Endothelial cell of umbilical vein (primary cell): ENCODE data around the gene ABCC4. TPM values are rescaled to one million over a fixed set of nuclear protein-coding genes. Genes with fewer than 3 reads are reported as not detected.

ENCODE experiments used
- BruUV-seq: library from RNA; stranded (reverse); fragments of 400-500 nt; replicated peaks from 2 replicates; lab custom pipeline; 2021; lab: Mats Ljungman, UMichigan
- CTCF ChIA-PET: fragments of 300-600, 350-600 bp; sonication (Branson Sonifier 250); formaldehyde crosslinking; loops from one replicate; lab custom pipeline; 2021; ENCODE audit warnings: antibody characterized with exemption, inconsistent platforms; lab: Charles Lee
- POLR2A ChIA-PET: fragments of 300-600, 350-600 bp; sonication (Branson Sonifier 250); formaldehyde crosslinking; loops from one replicate; lab custom pipeline; 2021; ENCODE audit warnings: antibody characterized with exemption, inconsistent platforms; lab: Charles Lee
- DNase-seq: peaks from one replicate; pipeline ENCODE4 v3.0.0-alpha.2; 2011; ENCODE audit warnings: low read depth, low spot score
- FAIRE-seq: peaks from 2 replicates; lab custom pipeline; 2011; peaks lifted over from hg19 to GRCh38; lab: Jason Lieb, UNC
- H2AFZ ChIP-seq: 2 replicates; pipeline ENCODE4 v1.6.0; 2012; ENCODE audit warnings: low read depth, low read length, control low read depth, inconsistent platforms
- H3K27ac ChIP-seq: 2 replicates; pipeline ENCODE4 v1.5.1; 2011; ENCODE audit warnings: low read depth, mild to moderate bottlenecking, control low read depth, low read length, moderate library complexity; ENCODE audit not compliant: insufficient read depth
- H3K27me3 ChIP-seq, 2 experiments: 2 replicates each; pipeline versions ENCODE4 v1.6.0 to v1.6.1; 2011; ENCODE audit warnings: low read length in 2 of 2, mixed read lengths in 1 of 2; ENCODE audit not compliant: control insufficient read depth in 2 of 2, insufficient read depth in 2 of 2
- H3K36me3 ChIP-seq, 2 experiments: 2 replicates in 1 of 2; 3 replicates in 1 of 2; pipeline ENCODE4 v1.5.1; 2011; ENCODE audit warnings: low read length in 2 of 2, mild to moderate bottlenecking in 1 of 2, moderate library complexity in 1 of 2; ENCODE audit not compliant: control insufficient read depth in 2 of 2, insufficient read depth in 2 of 2; ENCODE audit errors: extremely low read depth in 1 of 2
- H3K4me1 ChIP-seq: 3 replicates; pipeline ENCODE4 v1.5.1; 2011; ENCODE audit warnings: mild to moderate bottlenecking, low read length; ENCODE audit not compliant: control insufficient read depth, insufficient read depth; ENCODE audit errors: extremely low read depth
- H3K4me2 ChIP-seq: 2 replicates; pipeline ENCODE4 v1.6.1; 2011; ENCODE audit warnings: low read length, control low read depth, mixed read lengths; ENCODE audit not compliant: insufficient read depth
- H3K4me3 ChIP-seq, 3 experiments: fragments of 200-600 bp in 1 of 3; sonication (generic), shearing (Covaris generic) in 1 of 3; replicated peaks in 1 of 3; 2 replicates each; pipeline ENCODE4 v1.5.1; 2011 to 2016; ENCODE audit warnings: control low read depth in 3 of 3, low read length in 3 of 3, mild to moderate bottlenecking in 2 of 3, inconsistent platforms in 1 of 3, low read depth in 1 of 3, moderate library complexity in 1 of 3; ENCODE audit not compliant: insufficient read depth in 1 of 3
- H3K79me2 ChIP-seq: 2 replicates; pipeline ENCODE4 v1.6.0; 2012; ENCODE audit warnings: low read length, inconsistent platforms; ENCODE audit not compliant: control insufficient read depth, insufficient read depth
- H3K9ac ChIP-seq: replicated peaks from 2 replicates; pipeline ENCODE3; 2011; ENCODE audit warnings: low read length, control low read depth; ENCODE audit not compliant: insufficient read depth; ENCODE audit errors: extremely low read depth
- H3K9me1 ChIP-seq: replicated peaks from 3 replicates; pipeline ENCODE4 v1.6.0; 2011; ENCODE audit warnings: mild to moderate bottlenecking, low read length; ENCODE audit not compliant: control insufficient read depth, insufficient read depth; ENCODE audit errors: extremely low read depth
- H3K9me3 ChIP-seq: replicated peaks from 2 replicates; pipeline ENCODE4 v1.5.1; 2012; ENCODE audit warnings: low read length, inconsistent platforms; ENCODE audit not compliant: control insufficient read depth, insufficient read depth
- H4K20me1 ChIP-seq: replicated peaks from 2 replicates; pipeline ENCODE3; 2011; ENCODE audit warnings: mild to moderate bottlenecking, low read length; ENCODE audit not compliant: control insufficient read depth, insufficient read depth; ENCODE audit errors: extremely low read depth
- FOS ChIP-seq: IDR thresholded peaks from 2 replicates; pipeline ENCODE4 v1.6.1; 2011; ENCODE audit warnings: mild to moderate bottlenecking, low read length, moderate library complexity, borderline replicate concordance; ENCODE audit not compliant: insufficient read depth
- GATA2 ChIP-seq: IDR thresholded peaks from 2 replicates; pipeline ENCODE4 v1.7.0; 2011; ENCODE audit warnings: low read depth, mild to moderate bottlenecking, moderate library complexity, mixed read lengths, low read length; ENCODE audit not compliant: insufficient read length, insufficient read depth
- MAX ChIP-seq: IDR thresholded peaks from 2 replicates; pipeline ENCODE4 v1.6.1; 2011; ENCODE audit not compliant: insufficient read depth, insufficient read length
- MYC ChIP-seq: IDR thresholded peaks from one replicate; pipeline ENCODE4 v1.6.1; 2011; ENCODE audit warnings: mild to moderate bottlenecking, low read depth, low read length
- POLR2A ChIP-seq: IDR thresholded peaks from 2 replicates; pipeline ENCODE4 v1.6.1; 2012; ENCODE audit warnings: low read depth, mild to moderate bottlenecking, control low read depth, low read length
- POLR2AphosphoS5 ChIP-seq: IDR thresholded peaks from 2 replicates; pipeline ENCODE4 v1.6.1; 2012; ENCODE audit warnings: low read depth, mild to moderate bottlenecking, control low read depth, low read length, moderate library complexity; ENCODE audit not compliant: insufficient read depth
- dilution Hi-C: fragments of 300-500 bp; cut with MboI; formaldehyde crosslinking; loops from one replicate; pipeline ENCODE4 v1.15.0; 2019; ENCODE audit warnings: low sequenced_read_pairs; ENCODE audit not compliant: extremely low pct_ligation_motif_present
- intact Hi-C: fragments of 100-400 bp; cut with micrococcal nuclease; formaldehyde crosslinking; loops from one replicate; pipeline ENCODE4 v1.10.0; 2022
- polyA plus RNA-seq, 4 experiments: library from polyadenylated mRNA; depleted of rRNA in 3 of 4; stranded (reverse) in 3 of 4; unstranded in 1 of 4; fragments of >200 nt; gene quantifications; 2 replicates each; pipeline versions ENCODE4 v1.2.1 to v1.2.3, GENCODE V29; 2011 to 2012; ENCODE audit warnings: missing spikeins in 1 of 4
- total RNA-seq: library from RNA; stranded (reverse); gene quantifications from 2 replicates; pipeline ENCODE4 v1.2.3, GENCODE V29; 2021
- TF ChIP-seq, protein P1 (sequence below), 2 donors: IDR thresholded peaks; 1 replicate in 1 of 2; 2 replicates in 1 of 2; pipeline ENCODE4 v1.5.1; 2011; ENCODE audit warnings: low read length in 2 of 2, mild to moderate bottlenecking in 2 of 2, moderate library complexity in 2 of 2, control low read depth in 1 of 2, inconsistent platforms in 1 of 2, low read depth in 1 of 2; ENCODE audit not compliant: insufficient read depth in 1 of 2; ENCODE audit errors: extremely low read depth in 1 of 2

The ABCC4 gene
- total and polyA plus RNA-seq, 2 donors (not counting 3 experiments of a cell fraction or from before 2014, with no cell fraction given) = 9.2 to 15.9 TPM

GRCh38 chr13:95112883-95113282, 188.4 kb downstream of the ABCC4 start:
- no peaks in the 10 kb centered on the region for H3K9me1 ChIP-seq
- FAIRE-seq (no peak), DNase-seq (no peak)
- H3K4me1 ChIP-seq = peaks cover 43% of the 10 kb centered on the region
- ChIA-PET POLR2A (no interaction called here), CTCF (interaction anchor here (1.1 to 1.9 kb wide), 2 partner anchors 41 to 113 kb away, joined by 3 to 4 read pairs; no protein-coding TSS in a partner anchor)
- H3K27ac ChIP-seq = peak overlapping the region; percentile 39
- H3K9ac ChIP-seq = peak overlapping the region; percentile 6
- dilution Hi-C loops (no loop called here), intact Hi-C loops (loop anchor here (2.0 kb wide), 2 partner anchors 14 to 28 kb away; no protein-coding TSS in a partner anchor)
- H3K4me2 ChIP-seq = peak overlapping the region; percentile 44
- H3K27me3 ChIP-seq = no peaks in the 10 kb centered on the region
- no TSS peak for BruUV-seq
- TF ChIP-seq MAX = no peak
- TF ChIP-seq POLR2AphosphoS5 = peak; percentile 28
- no peak for TF ChIP-seq POLR2A
- no peak for TF ChIP-seq MYC
- TF ChIP-seq, protein P1, sequence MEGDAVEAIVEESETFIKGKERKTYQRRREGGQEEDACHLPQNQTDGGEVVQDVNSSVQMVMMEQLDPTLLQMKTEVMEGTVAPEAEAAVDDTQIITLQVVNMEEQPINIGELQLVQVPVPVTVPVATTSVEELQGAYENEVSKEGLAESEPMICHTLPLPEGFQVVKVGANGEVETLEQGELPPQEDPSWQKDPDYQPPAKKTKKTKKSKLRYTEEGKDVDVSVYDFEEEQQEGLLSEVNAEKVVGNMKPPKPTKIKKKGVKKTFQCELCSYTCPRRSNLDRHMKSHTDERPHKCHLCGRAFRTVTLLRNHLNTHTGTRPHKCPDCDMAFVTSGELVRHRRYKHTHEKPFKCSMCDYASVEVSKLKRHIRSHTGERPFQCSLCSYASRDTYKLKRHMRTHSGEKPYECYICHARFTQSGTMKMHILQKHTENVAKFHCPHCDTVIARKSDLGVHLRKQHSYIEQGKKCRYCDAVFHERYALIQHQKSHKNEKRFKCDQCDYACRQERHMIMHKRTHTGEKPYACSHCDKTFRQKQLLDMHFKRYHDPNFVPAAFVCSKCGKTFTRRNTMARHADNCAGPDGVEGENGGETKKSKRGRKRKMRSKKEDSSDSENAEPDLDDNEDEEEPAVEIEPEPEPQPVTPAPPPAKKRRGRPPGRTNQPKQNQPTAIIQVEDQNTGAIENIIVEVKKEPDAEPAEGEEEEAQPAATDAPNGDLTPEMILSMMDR (IDR thresholded peaks at IDR 0.05; ENCODE audit: extremely low read depth in 1 of 2, insufficient read depth in 1 of 2, low read depth in 1 of 2, low read length in 2 of 2) = no peak
- peak; percentile 48 for TF ChIP-seq FOS
- peak; percentile 95 for TF ChIP-seq GATA2
- no peaks in the 10 kb centered on the region for H4K20me1 ChIP-seq
- no peaks in the 10 kb centered on the region for H3K36me3 ChIP-seq
- no peaks in the 10 kb centered on the region for H3K9me3 ChIP-seq
- peak overlapping the region; percentile 39 for H2AFZ ChIP-seq
- no peaks in the 10 kb centered on the region for H3K79me2 ChIP-seq
- H3K4me3 ChIP-seq = no peak overlapping the region
